HUES48 (cell line): Measurements from ENCODE around the gene PRAC2.

Experiments used
- H3K27ac ChIP-seq: one replicate; pipeline ENCODE4 v1.7.0; 2013; ENCODE audit warnings: low read depth, low read length, inconsistent platforms
- H3K27me3 ChIP-seq: 2 replicates; pipeline ENCODE4 v1.6.1; 2013; ENCODE audit warnings: mild to moderate bottlenecking, low read length; ENCODE audit not compliant: control insufficient read depth, insufficient read depth
- H3K36me3 ChIP-seq: 2 replicates; pipeline ENCODE4 v1.6.1; 2013; ENCODE audit warnings: low read length; ENCODE audit not compliant: control insufficient read depth, insufficient read depth
- H3K4me1 ChIP-seq: 2 replicates; pipeline ENCODE4 v1.6.1; 2013; ENCODE audit warnings: mild to moderate bottlenecking, low read length; ENCODE audit not compliant: control insufficient read depth, insufficient read depth
- H3K4me3 ChIP-seq: 2 replicates; pipeline ENCODE4 v1.5.1; 2013; ENCODE audit warnings: mild to moderate bottlenecking, low read depth, low read length
- H3K9ac ChIP-seq: 2 replicates; pipeline ENCODE4 v1.6.1; 2013; ENCODE audit warnings: mild to moderate bottlenecking, low read depth, low read length, moderate library complexity
- H3K9me3 ChIP-seq: 2 replicates; pipeline ENCODE4 v1.6.1; 2013; ENCODE audit warnings: low read length; ENCODE audit not compliant: control insufficient read depth, insufficient read depth

Gene PRAC2

DNA sequence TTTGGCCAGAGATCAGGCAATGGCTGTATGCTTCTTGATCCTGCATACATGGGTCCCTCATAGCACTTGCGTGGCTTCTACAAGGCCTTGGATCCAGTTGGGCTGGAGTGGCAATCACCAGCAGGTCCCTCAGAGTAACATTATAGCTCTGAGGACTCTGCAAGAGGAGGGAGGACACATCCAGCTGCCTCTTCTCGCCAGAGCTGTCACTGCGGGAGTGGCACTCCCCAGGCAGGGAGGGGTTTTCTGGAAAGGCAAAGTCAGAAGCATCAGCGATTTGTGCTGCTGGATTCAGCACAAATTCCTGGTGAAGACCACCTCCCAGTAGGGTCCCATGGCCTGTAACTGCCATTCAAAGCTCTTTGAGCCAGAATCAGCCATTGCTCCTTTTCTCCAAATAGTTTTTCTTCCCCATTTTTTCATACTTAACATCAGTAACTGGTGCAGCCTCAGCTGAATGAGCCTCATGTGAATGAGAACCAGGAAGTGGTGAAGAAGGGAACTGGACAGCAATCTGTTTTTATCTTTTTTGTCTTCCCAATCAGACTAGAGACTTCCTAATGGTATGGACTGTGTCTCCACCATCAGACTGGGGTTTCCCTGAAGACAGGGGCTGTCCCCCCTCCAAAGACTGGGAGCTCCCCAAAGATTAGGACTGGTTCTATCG is 46.2 kb downstream of the PRAC2 start:
- no peaks in the 10 kb centered on the region for H3K4me1 ChIP-seq
- no peak overlapping the region for H3K27ac ChIP-seq
- H3K4me3 ChIP-seq, result no peak overlapping the region
- no peak overlapping the region for H3K9ac ChIP-seq
- H3K36me3 ChIP-seq, result no peaks in the 10 kb centered on the region
- peaks cover 16% of the 10 kb centered on the region for H3K27me3 ChIP-seq
- no peaks in the 10 kb centered on the region for H3K9me3 ChIP-seq

DNA sequence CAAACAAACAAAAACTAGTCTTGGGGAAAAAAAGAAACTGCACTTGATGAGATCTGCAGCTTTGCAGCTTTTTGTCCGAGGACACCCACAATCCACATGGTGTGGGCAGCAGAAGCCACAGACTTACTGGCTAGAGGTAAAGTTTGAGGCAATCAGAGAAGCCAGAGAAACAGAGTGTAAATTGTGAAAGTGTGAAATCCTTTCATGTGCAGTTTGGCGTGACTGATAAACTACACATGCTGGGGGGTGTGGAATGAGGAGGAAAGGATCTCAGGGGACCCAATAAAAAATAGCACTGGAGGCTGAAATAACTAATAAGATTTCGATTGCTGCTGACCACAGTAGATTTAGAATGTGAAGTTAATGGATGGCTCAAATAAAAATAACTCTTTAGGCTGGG is 48.0 kb downstream of the PRAC2 start:
- no peak overlapping the region for H3K27ac ChIP-seq
- H3K9me3 ChIP-seq, result no peaks in the 10 kb centered on the region
- H3K9ac ChIP-seq, result no peak overlapping the region
- H3K36me3 ChIP-seq, result no peaks in the 10 kb centered on the region
- no peaks in the 10 kb centered on the region for H3K4me1 ChIP-seq
- 0 out of 2 replicates have a peak, but pooled peaks cover 3% of the 10 kb centered on the region for H3K27me3 ChIP-seq
- no peak overlapping the region for H3K4me3 ChIP-seq

DNA sequence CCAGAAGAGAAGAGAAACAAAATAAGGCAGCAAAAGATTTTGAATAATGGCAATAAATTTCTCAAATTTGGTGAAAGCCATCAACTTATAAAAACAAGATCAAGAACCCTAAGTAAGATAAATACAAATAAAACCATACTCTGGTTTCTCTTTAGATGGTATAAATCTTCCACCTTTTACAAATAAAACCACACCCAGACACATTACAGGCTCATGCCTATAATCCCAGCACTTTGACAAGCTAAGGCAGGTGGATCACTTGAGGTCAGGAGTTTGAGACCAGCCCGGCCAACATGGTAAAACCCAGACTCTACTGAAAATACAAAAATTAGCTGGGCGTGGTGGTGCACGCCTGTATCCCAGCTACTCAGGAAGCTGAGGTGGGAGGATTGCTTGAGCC is 50.3 kb downstream of the PRAC2 start:
- no peaks in the 10 kb centered on the region for H3K9me3 ChIP-seq
- H3K27me3 ChIP-seq, result 0 out of 2 replicates have a peak, but pooled peaks cover 3% of the 10 kb centered on the region
- no peak overlapping the region for H3K27ac ChIP-seq

More for the DNA sequence above, 50.3 kb downstream of the PRAC2 start:
- H3K9ac ChIP-seq, result no peak overlapping the region
- no peaks in the 10 kb centered on the region for H3K4me1 ChIP-seq
- no peak overlapping the region for H3K4me3 ChIP-seq
- H3K36me3 ChIP-seq, result no peaks in the 10 kb centered on the region
